GM19438 (cell line): ENCODE measurements around the gene MNT.
"Not testable (repeated sequence)": the region's sequence is repeated elsewhere in the genome, so short reads cannot be mapped to it uniquely, and the experiment has no call there.

ENCODE experiments used
- ATAC-seq: cut with Tn5 transposase; IDR thresholded peaks from one replicate; pipeline ENCODE4 v1.9.1; 2021; ENCODE audit warnings: low read depth; ENCODE audit not compliant: unreplicated experiment

The MNT gene, protein sequence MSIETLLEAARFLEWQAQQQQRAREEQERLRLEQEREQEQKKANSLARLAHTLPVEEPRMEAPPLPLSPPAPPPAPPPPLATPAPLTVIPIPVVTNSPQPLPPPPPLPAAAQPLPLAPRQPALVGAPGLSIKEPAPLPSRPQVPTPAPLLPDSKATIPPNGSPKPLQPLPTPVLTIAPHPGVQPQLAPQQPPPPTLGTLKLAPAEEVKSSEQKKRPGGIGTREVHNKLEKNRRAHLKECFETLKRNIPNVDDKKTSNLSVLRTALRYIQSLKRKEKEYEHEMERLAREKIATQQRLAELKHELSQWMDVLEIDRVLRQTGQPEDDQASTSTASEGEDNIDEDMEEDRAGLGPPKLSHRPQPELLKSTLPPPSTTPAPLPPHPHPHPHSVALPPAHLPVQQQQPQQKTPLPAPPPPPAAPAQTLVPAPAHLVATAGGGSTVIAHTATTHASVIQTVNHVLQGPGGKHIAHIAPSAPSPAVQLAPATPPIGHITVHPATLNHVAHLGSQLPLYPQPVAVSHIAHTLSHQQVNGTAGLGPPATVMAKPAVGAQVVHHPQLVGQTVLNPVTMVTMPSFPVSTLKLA

DNA sequence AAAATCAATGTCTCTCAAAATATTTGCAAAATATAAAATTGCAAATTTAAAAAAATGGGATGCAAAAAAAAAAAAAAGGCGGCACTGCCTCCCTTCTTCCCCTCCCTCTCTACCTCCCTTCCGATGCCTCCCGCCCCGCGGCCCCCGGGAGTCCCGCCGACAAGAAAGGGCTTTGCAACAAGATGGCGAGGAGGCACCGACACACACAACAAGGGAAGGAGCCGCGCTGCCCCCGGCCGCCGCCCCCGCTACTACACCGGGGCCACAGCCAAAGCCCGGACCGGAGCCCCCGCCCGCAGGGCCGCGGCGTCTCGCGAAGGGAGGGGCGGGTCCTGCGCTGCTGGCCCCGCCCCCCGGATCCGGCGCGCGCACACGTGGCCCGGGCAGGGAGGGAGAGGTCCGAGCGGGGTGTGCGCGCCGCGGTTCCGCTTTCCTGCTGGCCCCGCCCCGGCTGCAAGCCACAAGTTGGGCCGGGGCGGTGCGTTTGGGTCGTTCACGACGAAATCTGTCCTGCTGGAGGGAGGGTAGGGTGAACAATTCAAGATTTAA, at the start of gene MNT:
MNT (minus strand) TSS at position 184 of the 549 bp plus-strand sequence. CDS start 348 bp downstream, outside the sequence.
- peak; percentile 30 for ATAC-seq

DNA sequence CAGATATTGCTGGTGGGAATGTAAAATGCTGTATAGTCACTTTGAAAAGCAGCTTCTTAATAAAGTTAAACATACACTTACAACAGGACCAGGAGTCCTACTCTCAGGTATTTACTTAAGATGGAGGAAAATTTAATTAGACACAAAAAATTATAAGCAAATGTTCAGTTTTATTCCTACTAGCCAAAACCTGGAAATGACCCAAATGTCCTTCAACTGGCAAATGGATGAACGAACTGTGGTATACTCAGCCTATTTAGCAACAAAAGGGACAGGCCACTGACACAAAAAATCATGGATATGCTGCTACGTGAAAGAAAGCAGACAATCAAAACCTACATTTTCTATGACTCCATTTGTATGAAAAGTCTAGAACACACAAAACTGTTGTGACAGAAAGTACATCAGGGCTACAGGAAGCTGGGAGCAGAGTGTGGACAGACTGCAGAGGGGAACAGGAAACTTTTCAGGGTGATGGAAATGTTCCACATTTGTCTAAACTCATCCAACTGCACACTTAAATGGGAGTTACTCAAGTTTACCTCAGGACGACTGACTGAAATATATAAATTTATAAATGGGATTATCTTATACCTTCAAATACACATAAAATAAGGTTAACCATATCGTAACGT, 49.3 kb upstream of the MNT start:
- ATAC-seq = no peak

DNA sequence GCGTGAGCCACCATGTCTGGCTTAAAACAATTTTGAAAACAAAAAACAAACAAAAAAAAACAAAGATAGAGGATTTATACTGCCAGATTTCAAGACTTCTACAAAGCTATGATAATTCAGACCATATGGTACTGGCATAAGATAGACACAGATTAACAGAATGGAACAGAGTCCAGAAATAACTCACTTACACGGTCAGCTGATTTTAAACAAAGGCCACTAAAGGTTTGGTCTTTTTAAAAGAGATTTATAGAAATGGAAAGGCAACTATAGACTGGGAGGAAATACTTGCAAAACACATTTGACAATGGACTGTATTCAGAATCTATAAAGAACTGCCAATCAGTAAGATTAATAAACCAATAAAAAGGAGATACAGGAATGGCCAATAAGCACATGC, 48.6 kb upstream of the MNT start:
- ATAC-seq = no peak

DNA sequence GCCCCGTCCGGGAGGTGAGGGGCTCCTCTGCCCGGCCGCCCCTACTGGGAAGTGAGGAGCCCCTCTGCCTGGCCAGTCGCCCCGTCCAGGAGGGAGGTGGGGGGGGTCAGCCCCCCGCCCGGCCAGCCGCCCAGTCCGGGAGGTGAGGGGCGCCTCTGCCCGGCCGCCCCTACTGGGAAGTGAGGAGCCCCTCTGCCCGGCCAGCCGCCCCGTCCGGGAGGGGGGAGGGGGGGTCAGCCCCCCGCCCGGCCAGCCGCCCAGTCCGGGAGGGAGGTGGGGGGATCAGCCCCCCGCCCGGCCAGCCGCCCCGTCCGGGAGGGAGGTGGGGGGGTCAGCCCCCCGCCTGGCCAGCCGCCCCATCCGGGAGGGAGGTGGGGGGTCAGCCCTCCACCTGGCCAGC, 46.6 kb upstream of the MNT start:
- ATAC-seq = not testable (repeated sequence)

DNA sequence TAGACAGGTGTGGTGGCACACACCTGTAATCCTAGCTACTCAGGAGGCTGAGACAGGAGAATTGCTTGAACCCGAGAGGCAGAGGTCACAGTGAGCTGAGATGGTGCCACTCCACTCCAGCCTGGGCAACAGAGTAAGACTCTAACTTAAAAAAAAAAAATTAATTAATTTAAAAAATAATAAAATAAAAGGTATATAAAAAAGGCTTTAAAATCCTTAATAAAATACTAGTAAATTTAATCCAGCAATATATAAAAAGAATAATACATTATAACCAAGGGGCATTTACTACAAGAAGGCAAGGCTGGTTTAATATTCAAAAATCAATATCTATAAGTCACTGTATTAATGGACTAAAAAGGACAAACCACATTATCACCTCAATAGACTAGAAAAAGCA, 44.8 kb upstream of the MNT start:
- no peak for ATAC-seq

DNA sequence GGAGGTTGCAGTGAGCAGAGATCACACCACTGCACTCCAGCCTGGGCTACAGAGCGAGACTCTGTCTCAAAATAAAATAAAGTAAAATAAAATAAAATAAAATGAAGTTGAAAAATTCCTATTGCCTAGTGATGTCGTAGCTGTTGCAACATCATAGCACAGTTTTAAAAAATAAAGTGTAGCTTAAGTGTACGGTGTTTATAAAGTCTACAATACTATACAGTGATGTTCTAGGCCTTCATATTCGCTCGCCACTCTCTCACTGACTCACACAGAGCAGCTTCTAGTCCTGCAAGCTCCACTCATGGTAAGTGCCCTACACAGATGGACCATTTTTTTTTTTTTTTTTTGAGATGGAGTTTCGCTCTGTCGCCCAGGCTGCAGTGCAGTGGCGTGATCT, 43.5 kb upstream of the MNT start:
- ATAC-seq = no peak

DNA sequence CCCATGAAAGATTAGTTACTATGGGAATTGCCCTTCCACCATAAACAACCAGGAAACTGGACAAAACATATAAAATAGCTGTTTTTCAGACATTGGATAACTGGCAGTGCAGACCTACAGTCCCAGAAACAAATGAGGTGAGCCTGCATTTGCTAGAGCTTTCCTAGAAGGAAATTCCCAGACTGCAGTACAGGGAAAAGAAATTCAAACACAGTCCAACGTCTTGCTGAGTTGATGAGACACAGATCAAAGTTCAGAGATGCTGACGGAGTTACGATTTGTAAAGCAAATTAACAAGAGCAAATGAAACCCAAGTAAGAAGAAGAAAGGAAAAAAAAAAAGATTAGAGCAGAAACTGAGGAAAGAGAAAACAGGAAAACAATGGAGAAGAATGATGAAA, 41.3 kb upstream of the MNT start:
- no peak for ATAC-seq

DNA sequence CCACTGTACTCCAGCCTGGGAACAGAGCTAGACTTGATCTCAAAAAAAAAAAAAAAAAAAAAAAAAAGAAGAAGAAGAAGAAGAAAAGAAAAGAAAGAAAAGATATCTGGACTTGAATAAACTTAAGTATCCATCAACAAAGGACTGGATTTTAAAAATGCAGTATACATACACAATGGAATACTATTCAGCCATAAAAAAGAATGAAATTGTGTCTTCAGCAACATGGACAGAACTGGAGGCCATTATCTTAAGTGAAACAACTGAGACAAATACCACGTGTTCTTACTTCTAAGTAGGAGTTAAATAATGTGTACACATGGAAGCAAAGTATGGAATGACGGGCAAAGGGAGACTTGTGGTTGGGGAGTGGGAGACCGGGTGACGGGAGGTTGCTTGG, 40.1 kb upstream of the MNT start:
- ATAC-seq = no peak

DNA sequence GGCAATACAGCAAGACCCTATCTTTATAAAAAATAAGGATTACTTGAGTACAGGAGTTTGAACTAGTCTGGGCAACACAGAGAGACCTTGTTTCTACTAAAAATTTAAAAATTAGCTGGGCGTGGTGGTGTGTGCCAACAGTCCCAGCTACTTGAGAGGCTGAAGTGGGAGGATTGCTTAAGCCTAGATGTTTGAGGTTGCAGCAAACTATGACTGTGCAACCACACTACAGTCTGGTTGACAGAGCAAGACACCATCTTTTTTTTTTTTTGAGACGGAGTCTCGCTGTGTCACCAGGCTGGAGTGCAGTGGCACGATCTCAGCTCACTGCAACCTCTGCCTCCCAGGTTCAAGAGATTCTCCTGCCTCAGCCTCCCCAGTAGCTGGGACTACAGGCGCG, 39.1 kb upstream of the MNT start:
- ATAC-seq = not testable (repeated sequence)

DNA sequence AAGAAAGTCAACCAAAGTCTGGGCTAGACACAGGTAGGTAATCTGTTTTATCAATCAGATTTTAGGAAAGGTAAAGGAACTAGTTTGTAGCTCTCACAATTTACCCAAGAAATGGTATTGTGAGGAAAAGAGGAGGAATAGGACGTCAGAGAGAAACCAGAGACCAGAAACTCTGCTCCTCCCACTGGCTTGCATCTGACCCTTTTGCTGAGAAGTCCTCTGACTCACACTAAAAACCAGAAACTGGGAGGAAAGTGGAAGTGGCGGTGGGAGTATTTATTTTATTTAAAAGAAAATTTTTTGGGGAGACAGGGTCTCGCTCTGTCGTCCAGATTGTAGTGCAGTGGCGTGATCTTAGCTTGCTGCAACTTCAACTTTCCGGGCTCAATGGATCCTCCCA, 38.0 kb upstream of the MNT start:
- no peak for ATAC-seq

DNA sequence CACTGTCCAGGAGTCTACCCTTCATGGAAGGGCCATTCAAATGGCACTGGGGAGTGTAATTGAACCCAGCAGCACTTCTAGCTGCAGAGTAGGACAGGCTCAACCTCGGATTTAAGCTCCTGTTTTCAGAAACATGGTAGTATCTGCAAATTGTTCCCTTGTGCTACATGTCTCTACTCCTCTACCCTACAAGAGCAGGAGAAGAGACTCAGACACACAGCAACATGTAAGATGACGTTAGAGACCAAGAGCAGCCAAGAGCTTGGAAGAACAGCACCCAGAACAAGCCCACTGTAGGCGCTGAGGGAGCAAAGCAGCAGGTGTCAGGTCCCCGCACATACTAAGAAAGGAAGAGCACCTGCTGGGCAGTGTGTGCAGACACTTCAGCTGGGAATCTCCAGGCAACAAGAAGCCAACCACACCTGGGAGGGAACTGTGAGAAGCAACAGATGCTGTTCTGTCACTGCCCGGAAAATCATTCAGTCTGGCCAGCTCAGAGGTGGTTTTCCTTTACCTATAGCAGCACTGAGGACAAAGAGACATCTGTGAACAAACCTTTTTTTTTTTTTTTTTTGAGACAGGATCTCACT, 35.6 kb upstream of the MNT start:
- ATAC-seq = no peak

DNA sequence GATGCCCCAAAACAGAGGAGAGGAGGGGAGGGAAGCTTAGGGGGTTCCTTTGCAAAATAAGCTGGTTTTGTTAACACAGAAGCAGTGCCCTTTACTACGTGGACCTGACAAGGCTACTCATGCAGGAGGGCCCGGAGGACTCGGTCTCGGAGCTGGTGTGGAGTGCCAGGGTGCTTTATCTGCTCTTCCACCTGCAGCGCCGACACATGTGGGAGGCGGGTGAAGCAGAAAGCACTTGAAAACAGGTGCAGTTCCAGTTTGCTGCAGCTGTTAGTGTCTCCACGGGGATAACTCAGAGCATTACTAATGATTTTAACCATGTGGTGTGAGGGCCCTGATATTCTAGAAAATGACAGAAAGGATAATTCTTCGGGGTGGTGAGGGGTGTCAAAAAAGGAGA, 35.0 kb upstream of the MNT start:
- ATAC-seq = no peak

DNA sequence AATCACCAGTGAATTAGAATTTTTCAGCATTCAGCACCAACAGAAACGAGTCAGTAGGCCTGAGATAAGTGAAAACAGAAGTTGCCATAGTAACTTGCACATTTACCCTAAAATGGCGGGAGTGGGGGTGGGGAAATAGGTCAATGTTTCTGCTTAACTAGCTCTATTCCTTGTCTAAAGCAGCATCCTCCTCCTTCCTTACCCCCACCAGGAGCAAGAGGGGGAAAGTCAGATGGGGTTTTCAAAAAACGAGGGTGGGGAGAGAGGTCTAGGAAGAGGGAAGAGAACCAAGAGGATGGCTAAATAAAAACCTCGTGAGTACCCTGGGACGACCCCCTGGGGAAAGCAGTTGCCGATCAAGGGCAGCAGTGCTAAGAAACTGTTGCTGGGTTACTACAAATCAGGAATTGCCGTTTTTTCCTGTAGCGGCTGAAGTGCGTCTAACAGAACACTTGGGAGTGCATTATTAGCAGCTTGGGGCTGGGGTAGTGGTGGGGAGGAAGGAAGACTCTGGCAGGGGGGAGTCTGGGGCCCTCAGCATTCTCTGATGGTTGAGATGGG, 34.4 kb upstream of the MNT start:
- ATAC-seq = no peak

DNA sequence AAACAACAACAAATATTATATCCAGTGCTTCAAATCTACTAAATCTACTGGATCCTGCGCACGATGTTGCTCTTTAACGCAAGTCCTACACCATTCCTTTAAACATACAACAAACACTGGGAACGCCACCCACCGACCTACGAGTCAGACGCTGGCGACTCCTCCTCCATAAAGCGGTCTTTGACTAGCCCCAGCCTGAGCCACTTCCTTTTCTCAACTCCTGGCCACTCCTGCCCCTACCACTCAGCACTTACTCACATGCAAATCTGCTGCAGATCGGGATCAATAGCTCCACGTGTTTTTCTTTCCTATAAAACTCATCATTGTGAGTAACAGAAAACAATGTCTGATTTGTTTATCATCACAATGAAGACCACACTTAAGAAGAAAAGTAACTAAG, 32.8 kb upstream of the MNT start:
- no peak for ATAC-seq

DNA sequence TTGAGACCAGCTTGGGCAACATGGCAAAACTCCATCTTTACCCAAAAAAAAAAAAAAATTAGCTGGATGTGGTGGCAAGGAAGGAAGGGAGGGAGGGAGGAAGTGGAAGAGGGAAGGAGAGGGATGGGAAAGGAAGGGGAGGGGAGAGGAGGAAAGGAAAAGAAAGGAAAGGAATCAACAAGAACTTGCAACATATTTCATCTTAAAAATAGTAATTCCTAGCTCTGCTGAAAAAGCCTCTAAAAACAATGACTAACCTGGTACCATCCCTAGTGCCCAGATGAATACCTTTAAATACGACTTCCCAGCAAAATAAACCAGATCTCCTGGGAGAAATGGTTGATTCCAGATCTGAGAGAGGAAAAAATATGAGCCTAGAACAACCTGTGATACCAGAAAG, 27.1 kb upstream of the MNT start:
- no peak for ATAC-seq

DNA sequence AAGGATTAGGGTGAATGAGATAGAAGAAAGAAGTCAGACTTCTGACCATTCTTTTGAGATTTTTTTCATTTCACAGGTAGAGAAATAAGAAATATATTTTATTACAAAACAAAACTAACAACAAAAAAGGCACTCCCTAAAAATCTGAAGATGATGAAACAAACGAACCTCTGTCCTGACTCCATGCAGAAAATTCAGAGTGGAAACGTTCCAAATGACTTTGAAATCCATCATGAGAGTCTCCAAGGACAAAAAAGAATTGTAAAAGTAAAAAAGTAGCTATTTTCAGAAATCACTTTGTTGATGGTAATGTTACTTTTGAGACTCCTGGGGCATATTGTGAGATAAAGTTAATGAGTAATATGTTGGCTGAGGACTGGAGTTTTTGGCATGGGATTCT, 26.4 kb upstream of the MNT start:
- ATAC-seq = no peak

DNA sequence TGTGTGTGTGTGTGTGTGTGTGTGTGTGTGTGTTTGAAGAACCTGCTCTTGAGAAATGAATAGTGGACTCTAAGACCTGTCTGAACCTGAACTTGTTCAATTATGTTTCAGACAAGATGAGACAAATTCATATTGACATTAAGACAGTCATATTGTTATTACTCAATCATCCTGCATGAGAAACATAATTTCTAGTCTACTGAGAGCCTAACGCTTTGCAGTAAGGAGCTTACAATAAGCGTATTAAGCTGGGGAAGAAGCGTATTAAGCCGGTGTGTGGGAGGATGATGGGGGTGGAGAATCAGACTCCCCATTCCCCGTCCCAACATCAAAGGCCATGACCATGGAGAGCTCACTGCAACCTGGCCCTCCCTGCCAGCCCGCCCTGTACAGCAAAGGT, 22.4 kb upstream of the MNT start:
- ATAC-seq = no peak

DNA sequence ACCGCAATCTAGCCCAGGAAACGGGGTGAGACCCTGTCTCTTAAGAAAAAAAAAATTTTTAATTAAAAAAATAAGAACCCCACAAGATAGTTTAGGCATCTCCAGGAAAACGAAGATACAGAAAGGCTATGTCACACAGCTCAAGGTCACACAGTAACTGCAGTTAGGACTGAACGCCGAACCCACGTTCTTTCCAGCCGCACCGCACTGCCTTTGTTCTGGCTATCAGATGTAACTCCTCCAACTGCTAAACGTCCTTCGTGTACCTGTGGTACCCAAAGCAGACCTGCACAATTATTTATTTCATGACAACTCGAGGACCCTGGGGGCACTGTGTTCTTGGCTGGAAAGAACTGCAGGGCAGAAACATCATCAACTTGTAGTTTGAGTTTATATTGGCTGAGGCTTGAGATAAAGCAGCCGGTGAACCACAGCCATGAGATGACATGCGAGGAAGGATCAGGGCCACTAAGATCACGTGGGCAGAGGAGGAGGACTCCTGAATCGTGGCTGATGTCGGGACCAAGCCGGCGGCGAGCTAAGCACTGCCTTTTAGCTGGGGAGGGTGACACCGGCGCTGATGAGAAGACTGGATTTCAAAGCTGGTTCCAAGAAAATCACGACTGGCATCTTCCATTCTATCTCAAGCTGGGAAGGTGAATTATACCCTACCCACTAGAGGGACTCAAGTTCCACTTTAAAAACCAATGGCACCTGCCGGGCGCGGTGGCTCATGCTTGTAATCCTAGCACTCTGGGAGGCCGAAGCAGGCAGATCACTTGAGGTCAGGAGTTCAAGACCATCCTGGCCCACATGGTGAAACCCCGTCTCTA, 20.7 kb upstream of the MNT start:
- no peak for ATAC-seq

DNA sequence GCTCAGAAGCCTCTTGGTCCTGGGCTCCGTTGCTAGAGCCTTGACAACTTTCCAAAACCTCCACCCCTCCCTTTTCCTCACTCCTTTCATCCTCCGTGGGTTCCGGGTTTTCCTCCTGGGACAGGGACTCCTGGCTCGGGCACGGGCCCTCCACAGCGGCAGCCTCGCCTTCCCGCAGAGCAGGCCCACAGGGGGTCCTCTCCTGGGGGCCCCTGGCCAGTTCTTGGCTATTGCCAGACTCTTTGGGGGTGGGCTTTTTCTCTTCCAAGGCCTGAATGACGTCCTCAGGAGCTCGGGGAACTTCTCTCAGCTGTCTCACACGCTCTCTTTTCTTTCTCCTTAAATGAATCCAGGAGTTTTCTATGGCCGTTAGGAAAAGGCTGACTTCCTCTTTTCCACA, 19.3 kb upstream of the MNT start:
- no peak for ATAC-seq

DNA sequence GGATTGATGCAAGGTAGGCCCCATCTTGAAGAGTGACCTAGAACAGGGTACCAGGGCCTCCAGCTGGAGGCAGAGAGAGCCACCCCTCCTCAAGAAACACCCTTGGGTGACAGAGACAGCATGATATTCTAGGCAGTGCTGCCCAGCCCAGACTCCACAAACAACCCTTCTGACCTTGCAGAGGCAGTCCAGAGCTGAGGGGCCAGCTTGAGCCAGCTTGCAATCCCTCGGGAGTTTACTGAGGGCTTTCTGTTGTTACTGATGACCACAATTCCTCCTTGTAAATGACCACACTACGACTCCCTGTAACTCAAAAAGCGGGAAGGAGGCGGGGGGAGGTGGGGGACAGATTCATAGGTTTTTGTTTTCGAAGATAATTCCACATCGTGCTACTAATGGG, 18.6 kb upstream of the MNT start:
- ATAC-seq = no peak
